ENCODE results near the gene P2RY13.
A peak's percentile ranks its signal among the peaks of the same experiment; 100 is the strongest.

P2RY13 gene

GRCh38 chr3:151319628-151320027 is 9.7 kb downstream of the P2RY13 start:
- DNase-seq = no peak

- DNase-seq = peak; percentile 51
These were observed 10.4 kb downstream of the P2RY13 start for GRCh38 chr3:151318991-151319390.

GRCh38 chr3:151318313-151318712 is 11.0 kb downstream of the P2RY13 start:
- DNase-seq = no peak

- no peak for DNase-seq
These were observed 12.9 kb downstream of the P2RY13 start, which contains the start of gene GPR87 for GRCh38 chr3:151316267-151316991. TSS of gene GPR87 (minus strand) at chr3:151316820. CDS start at chr3:151300100, 16,720 bp downstream.

GRCh38 chr3:151315846-151316245 is 13.5 kb downstream of the P2RY13 start:
- no peak for DNase-seq

- DNase-seq = no peak
These were observed 14.2 kb downstream of the P2RY13 start for GRCh38 chr3:151315136-151315535.

- no peak for DNase-seq
These were observed 14.8 kb downstream of the P2RY13 start for GRCh38 chr3:151314593-151314992.

- DNase-seq = no peak
These were observed 15.2 kb downstream of the P2RY13 start for GRCh38 chr3:151314137-151314536.

GRCh38 chr3:151312972-151313371 is 16.4 kb downstream of the P2RY13 start:
- DNase-seq = no peak

- DNase-seq = no peak
These were observed 19.8 kb downstream of the P2RY13 start for GRCh38 chr3:151309566-151309965.

GRCh38 chr3:151307583-151308488 is 21.5 kb downstream of the P2RY13 start:
- no peak for DNase-seq

- no peak for DNase-seq
These were observed 22.2 kb downstream of the P2RY13 start for GRCh38 chr3:151307131-151307530.

GRCh38 chr3:151306168-151306810 is 23.1 kb downstream of the P2RY13 start:
- no peak for DNase-seq

GRCh38 chr3:151305775-151306151 is 23.6 kb downstream of the P2RY13 start:
- no peak for DNase-seq

- DNase-seq = no peak
These were observed 24.1 kb downstream of the P2RY13 start for GRCh38 chr3:151305060-151305774.

GRCh38 chr3:151303751-151304150 is 25.6 kb downstream of the P2RY13 start:
- no peak for DNase-seq

- DNase-seq = no peak
These were observed 27.6 kb downstream of the P2RY13 start for GRCh38 chr3:151301787-151302186.

- DNase-seq = no peak
These were observed 28.8 kb downstream of the P2RY13 start for GRCh38 chr3:151300539-151300938.

- DNase-seq = no peak
These were observed 30.3 kb downstream of the P2RY13 start for GRCh38 chr3:151299006-151299405.

GRCh38 chr3:151297429-151297828 is 31.9 kb downstream of the P2RY13 start:
- no peak for DNase-seq

GRCh38 chr3:151296226-151296625 is 33.1 kb downstream of the P2RY13 start:
- DNase-seq = no peak

- no peak for DNase-seq
These were observed 36.2 kb downstream of the P2RY13 start for GRCh38 chr3:151293127-151293526.

GRCh38 chr3:151290673-151291072 is 38.7 kb downstream of the P2RY13 start:
- peak; percentile 11 for DNase-seq
